IPS DF 4.7 (cell line): ENCODE data around the gene OR2A42.
"Not testable (repeated sequence)": the region's sequence is repeated elsewhere in the genome, so short reads cannot be mapped to it uniquely, and the experiment has no call there.

Source experiments
- DNase-seq: peaks from one replicate; pipeline ENCODE4 v3.0.0-alpha.2; 2013; ENCODE audit warnings: low spot score; ENCODE audit errors: extremely low read depth

The OR2A42 gene

DNA sequence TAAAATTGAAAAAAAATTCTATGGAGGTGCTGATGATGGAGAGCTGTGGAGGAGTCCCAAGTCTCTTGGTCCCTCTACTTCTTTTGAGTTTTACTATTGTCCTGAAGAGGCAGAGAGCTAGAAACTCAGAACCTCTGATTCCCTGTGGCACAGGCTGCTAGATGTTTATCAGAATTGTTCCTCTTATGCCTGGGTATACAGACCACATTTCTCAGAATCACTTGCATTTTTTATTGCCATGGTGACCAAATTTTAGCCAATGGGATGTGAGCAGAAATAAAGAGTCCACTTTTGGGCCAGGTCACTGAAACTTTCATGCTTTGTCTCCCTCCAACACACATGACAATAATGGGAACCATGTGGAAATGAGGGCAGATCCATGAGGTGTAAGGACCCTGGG lies 15.7 kb downstream of the OR2A42 start:
- not testable (repeated sequence) for DNase-seq

DNA sequence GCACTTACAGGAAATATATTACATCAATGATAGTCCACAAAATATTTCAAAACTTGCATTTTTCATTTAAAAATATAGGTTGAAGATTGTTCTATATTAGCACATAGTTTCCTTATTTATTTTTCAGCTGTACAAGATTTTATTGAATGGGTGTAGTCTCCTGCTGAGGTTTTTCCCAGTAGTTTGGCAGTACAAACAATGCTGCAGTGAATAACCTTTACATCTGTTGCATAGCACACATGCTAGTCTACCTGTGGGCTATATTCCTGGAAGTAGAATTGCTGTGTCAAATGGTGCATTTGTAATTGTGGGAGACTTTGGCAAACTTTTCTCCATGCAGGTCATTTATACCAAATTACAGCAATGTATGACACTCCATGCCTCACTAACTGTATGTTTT lies 18.9 kb downstream of the OR2A42 start:
- DNase-seq: not testable (repeated sequence)

GRCh38 chr7:144219149-144219548 lies 20.3 kb downstream of the OR2A42 start:
- DNase-seq: not testable (repeated sequence)

GRCh38 chr7:144218581-144218980 lies 20.8 kb downstream of the OR2A42 start:
- not testable (repeated sequence) for DNase-seq

- DNase-seq: not testable (repeated sequence)
Measured at GRCh38 chr7:144217200-144217599, 22.2 kb downstream of the OR2A42 start.

DNA sequence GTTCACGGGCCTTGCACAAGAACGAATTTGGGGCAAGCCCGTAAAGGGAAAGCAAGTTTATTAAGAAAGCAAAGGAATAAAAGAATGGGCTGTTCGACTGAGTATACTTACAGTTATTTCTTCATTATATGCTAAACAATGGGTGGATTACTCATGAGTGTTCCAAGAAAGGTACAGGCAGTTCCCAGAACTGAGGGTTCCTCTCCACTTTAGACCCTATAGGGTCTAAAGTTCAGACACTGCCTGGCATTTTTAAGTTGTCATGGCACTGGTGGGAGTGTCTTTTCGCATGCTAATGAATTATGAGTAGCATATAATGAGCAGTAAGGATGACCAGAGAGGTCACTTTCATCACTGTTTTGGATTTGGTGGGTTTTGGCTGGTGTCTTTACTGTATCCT lies 34.1 kb downstream of the OR2A42 start:
- DNase-seq: not testable (repeated sequence)

DNA sequence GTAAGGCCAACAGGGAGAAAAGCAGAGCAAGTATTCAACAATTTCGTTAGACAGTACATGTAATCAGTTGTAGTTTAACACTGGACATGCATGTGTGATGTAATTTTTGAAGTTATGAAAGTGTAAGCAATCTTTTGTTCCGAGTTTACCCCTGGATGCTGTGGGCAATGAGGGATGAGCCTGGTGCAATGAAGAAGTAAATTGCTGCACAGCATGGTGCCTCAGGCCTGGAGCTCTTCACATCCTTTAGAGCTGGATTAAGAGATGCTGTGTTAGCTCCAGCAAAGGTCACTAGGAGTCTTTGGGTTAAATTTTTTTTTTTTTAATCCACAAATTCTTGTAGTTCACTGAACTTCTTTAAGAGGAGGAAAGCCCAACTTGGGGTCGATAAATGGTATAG lies 36.3 kb downstream of the OR2A42 start:
- not testable (repeated sequence) for DNase-seq

GRCh38 chr7:144201978-144202377 lies 37.4 kb downstream of the OR2A42 start:
- not testable (repeated sequence) for DNase-seq

DNA sequence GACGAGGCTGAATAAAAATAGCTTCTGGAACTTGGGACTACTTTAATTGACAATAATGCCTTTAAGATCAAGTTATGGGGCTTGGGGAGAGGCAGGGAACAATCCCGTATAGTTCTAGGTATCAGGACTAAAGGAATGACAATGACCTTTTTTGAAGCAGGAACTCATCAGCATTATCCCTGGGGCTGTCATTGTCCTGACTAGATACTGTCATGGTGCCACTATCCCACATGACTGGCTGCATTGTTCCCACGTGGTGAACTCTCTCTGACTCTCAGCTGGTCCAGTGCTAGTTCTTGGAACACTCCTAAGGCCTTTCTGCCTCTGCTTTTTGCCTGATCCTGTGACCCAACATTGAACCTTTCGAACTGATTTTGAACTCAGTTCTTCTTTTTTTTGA lies 40.5 kb downstream of the OR2A42 start:
- not testable (repeated sequence) for DNase-seq

DNA sequence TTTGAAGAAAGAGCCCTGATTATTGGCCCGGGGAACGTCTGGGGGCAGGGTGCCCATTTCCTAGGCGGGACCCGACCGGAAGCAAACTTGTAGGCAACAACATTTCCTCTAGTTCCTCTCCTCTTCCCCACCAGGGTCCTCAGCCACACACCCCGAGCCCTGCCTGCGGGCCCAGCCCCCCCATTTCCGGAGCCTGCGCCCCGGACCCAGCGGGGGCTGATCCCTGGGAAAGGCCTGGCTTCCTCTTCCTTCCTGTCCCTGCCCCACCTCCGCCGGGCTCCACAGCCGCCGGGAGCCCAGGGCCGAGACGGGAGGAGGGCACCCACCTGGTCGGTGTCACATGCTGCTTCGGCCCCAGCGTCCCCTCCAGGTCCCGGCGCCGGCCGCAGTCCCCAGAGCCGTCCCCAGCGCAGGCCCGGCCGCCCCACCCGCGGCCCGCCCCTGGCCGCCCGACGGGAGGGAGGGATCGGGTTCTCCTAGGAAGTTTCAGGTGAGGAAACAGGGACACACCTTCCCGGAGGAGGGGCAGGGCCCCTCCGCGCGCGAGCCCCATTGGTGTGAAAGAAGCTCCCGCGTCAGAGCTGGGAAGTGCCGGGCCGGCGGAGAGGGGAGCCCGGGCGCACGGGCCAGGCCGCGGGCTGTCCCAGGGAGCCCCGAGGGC lies 44.1 kb downstream of the OR2A42 start, which contains the start of gene ARHGEF35:
Gene ARHGEF35, minus strand, starts transcription at position 622 of the 661 bp plus-strand sequence. CDS start 7,450 bp downstream, outside the sequence.
- not testable (repeated sequence) for DNase-seq

GRCh38 chr7:144194453-144194852 lies 45.0 kb downstream of the OR2A42 start:
- not testable (repeated sequence) for DNase-seq

- not testable (repeated sequence) for DNase-seq
Measured at GRCh38 chr7:144193782-144194181, 45.6 kb downstream of the OR2A42 start.

GRCh38 chr7:144188578-144189171 lies 50.7 kb downstream of the OR2A42 start:
- not testable (repeated sequence) for DNase-seq

- DNase-seq: not testable (repeated sequence)
Measured at GRCh38 chr7:144187848-144188247, 51.6 kb downstream of the OR2A42 start.

GRCh38 chr7:144183166-144183565 lies 56.2 kb downstream of the OR2A42 start, which contains the start of gene CTAGE4:
Gene CTAGE4 (plus strand): TSS chr7:144183466. CDS start chr7:144183504, 38 bp downstream.
- not testable (repeated sequence) for DNase-seq

- not testable (repeated sequence) for DNase-seq
Measured at GRCh38 chr7:144179165-144179479, 60.3 kb downstream of the OR2A42 start.

- DNase-seq: not testable (repeated sequence)
Measured at GRCh38 chr7:144178380-144179164, 60.8 kb downstream of the OR2A42 start.
